HCT116 (cell line): ENCODE measurements around the gene CALR. TPM values are rescaled to one million over a fixed set of nuclear protein-coding genes. Genes with fewer than 3 reads are reported as not detected.

ENCODE experiments used
- ATAC-seq: fragments of 200-7000 bp; cut with Tn5 transposase; 2 replicates; pipeline ENCODE4 v1.9.1; 2020; ENCODE audit warnings: mild to moderate bottlenecking, moderate library complexity
- BruUV-seq: library from RNA; stranded (reverse); fragments of 400-500 nt; replicated peaks from 2 replicates; lab custom pipeline; 2021; lab: Mats Ljungman, UMichigan
- CTCF ChIA-PET: fragments of 300-600 bp; sonication (Branson Sonifier 250); formaldehyde crosslinking; loops from one replicate; lab custom pipeline; 2021; ENCODE audit warnings: antibody characterized with exemption; lab: Charles Lee
- POLR2A ChIA-PET: fragments of 300-600, 350-600 bp; sonication (Branson Sonifier 250); formaldehyde crosslinking; loops from one replicate; lab custom pipeline; 2021; ENCODE audit warnings: antibody characterized with exemption; lab: Charles Lee
- RAD21 ChIA-PET, 2 experiments: fragments of 300-600 bp; sonication (Branson Sonifier 250); formaldehyde crosslinking; loops; one replicate each; lab custom pipeline; 2023; ENCODE audit warnings: low total read pairs in 2 of 2; ENCODE audit not compliant: uncharacterized antibody in 2 of 2, unreplicated experiment in 2 of 2, low non-redundant PET in 1 of 2; lab: Charles Lee
- DNase-seq: peaks from one replicate; pipeline ENCODE4 v3.0.0-alpha.2; 2010; ENCODE audit warnings: low read depth, low spot score
- H2AFZ ChIP-seq: fragments of 200-600 bp; shearing (Covaris generic), sonication (generic); 2 replicates; pipeline ENCODE4 v1.6.1; 2017; ENCODE audit warnings: low read depth, mixed run types, mixed read lengths, antibody characterized with exemption, low read length; ENCODE audit not compliant: poor library complexity, severe bottlenecking
- H3K27ac ChIP-seq: 2 replicates; pipeline ENCODE4 v1.5.1; 2012; ENCODE audit warnings: low read depth, low read length
- H3K27me3 ChIP-seq: fragments of 200-600 bp; sonication (generic); 2 replicates; pipeline ENCODE4 v1.6.1; 2016; ENCODE audit warnings: mixed run types, low read length, mixed read lengths; ENCODE audit not compliant: insufficient read depth
- H3K36me3 ChIP-seq, 2 experiments: fragments of 200-500 bp in 1 of 2; fragments of 200-600 bp in 1 of 2; sonication (Bioruptor generic) in 1 of 2; sonication (generic) in 1 of 2; 2 replicates each; pipeline versions ENCODE4 v1.5.1 to v1.6.1; 2014 to 2016; ENCODE audit warnings: low read length in 2 of 2, inconsistent platforms in 1 of 2, mixed read lengths in 1 of 2, mixed run types in 1 of 2; ENCODE audit not compliant: insufficient read depth in 2 of 2, control insufficient read depth in 1 of 2
- H3K4me1 ChIP-seq, 2 experiments: fragments of 200-600 bp in 1 of 2; sonication (generic) in 1 of 2; 2 replicates each; pipeline versions ENCODE4 v1.5.1 to v1.6.1; 2012 to 2017; ENCODE audit warnings: low read length in 2 of 2, inconsistent platforms in 1 of 2, mild to moderate bottlenecking in 1 of 2, mixed read lengths in 1 of 2, mixed run types in 1 of 2, moderate library complexity in 1 of 2; ENCODE audit not compliant: insufficient read depth in 2 of 2, control insufficient read depth in 1 of 2
- H3K4me2 ChIP-seq: fragments of 200-600 bp; sonication (generic); 2 replicates; pipeline ENCODE4 v1.6.1; 2017; ENCODE audit warnings: mixed run types, low read length, mixed read lengths
- H3K4me3 ChIP-seq, 2 experiments: fragments of 200-600 bp in 1 of 2; sonication (generic) in 1 of 2; replicated peaks in 1 of 2; 2 replicates each; pipeline ENCODE4 v1.5.1; 2011 to 2016; ENCODE audit warnings: low read length in 2 of 2, control low read depth in 1 of 2, low read depth in 1 of 2, mild to moderate bottlenecking in 1 of 2, mixed read lengths in 1 of 2, mixed run types in 1 of 2
- H3K79me2 ChIP-seq: fragments of 200-600 bp; sonication (generic); 2 replicates; pipeline ENCODE4 v1.6.1; 2017; ENCODE audit warnings: mild to moderate bottlenecking, mixed run types, low read length, moderate library complexity, mixed read lengths; ENCODE audit not compliant: insufficient read depth
- H3K9ac ChIP-seq: fragments of 200-600 bp; sonication (generic); 2 replicates; pipeline ENCODE4 v1.6.1; 2016; ENCODE audit warnings: low read length, mixed read lengths
- H3K9me2 ChIP-seq: fragments of 200-600 bp; sonication (generic), shearing (Covaris generic); 2 replicates; pipeline ENCODE4 v1.6.1; 2017; ENCODE audit warnings: mixed run types, mild to moderate bottlenecking, moderate library complexity; ENCODE audit not compliant: insufficient read depth
- H3K9me3 ChIP-seq, 2 experiments: fragments of 200-500 bp in 1 of 2; fragments of 200-600 bp in 1 of 2; sonication (Bioruptor generic) in 1 of 2; sonication (generic) in 1 of 2; 2 replicates each; pipeline ENCODE4 v1.6.1; 2014 to 2017; ENCODE audit warnings: low read length in 2 of 2, mixed read lengths in 2 of 2, inconsistent platforms in 1 of 2, low read depth in 1 of 2, mild to moderate bottlenecking in 1 of 2, mixed run types in 1 of 2, moderate library complexity in 1 of 2; ENCODE audit not compliant: control insufficient read depth in 1 of 2, insufficient read depth in 1 of 2
- H4K20me1 ChIP-seq: fragments of 200-600 bp; sonication (generic), shearing (Covaris generic); 2 replicates; pipeline ENCODE4 v1.6.1; 2017; ENCODE audit warnings: mixed run types, mild to moderate bottlenecking, moderate library complexity; ENCODE audit not compliant: insufficient read depth
- ATF3 ChIP-seq: IDR thresholded peaks from 2 replicates; pipeline ENCODE4 v1.6.1; 2012
- CBX3 ChIP-seq: IDR thresholded peaks from 2 replicates; pipeline ENCODE4 v1.6.1; 2012; ENCODE audit warnings: low read depth
- CTCF ChIP-seq, 3 experiments: fragments of 200-600 bp in 1 of 3; sonication (generic) in 1 of 3; IDR thresholded peaks in 2 of 3; conservative IDR thresholded peaks in 1 of 3; 2 replicates each; pipeline ENCODE4 v1.5.1; 2012 to 2017; ENCODE audit warnings: low read depth in 2 of 3, low read length in 2 of 3, antibody characterized with exemption in 1 of 3, borderline replicate concordance in 1 of 3, control low read depth in 1 of 3, mild to moderate bottlenecking in 1 of 3, mixed read lengths in 1 of 3, mixed run types in 1 of 3, moderate library complexity in 1 of 3; ENCODE audit not compliant: insufficient read depth in 1 of 3
- ELF1 ChIP-seq: IDR thresholded peaks from 2 replicates; pipeline ENCODE4 v1.6.1; 2012; ENCODE audit warnings: low read depth, borderline replicate concordance
- EZH2 ChIP-seq: fragments of 200-600 bp; sonication (generic); IDR thresholded peaks from 2 replicates; pipeline ENCODE4 v1.6.1; 2017; ENCODE audit warnings: antibody characterized with exemption, mixed run types
- POLR2AphosphoS5 ChIP-seq: IDR thresholded peaks from 2 replicates; pipeline ENCODE4 v1.6.1; 2011; ENCODE audit warnings: mild to moderate bottlenecking, low read depth, low read length, moderate library complexity
- SRF ChIP-seq: IDR thresholded peaks from 2 replicates; pipeline ENCODE4 v1.6.1; 2012; ENCODE audit warnings: low read depth
- TCF7L2 ChIP-seq: IDR thresholded peaks from 2 replicates; pipeline ENCODE4 v1.7.0; 2011; ENCODE audit warnings: borderline replicate concordance, inconsistent platforms; ENCODE audit not compliant: insufficient read depth, insufficient read length; ENCODE audit errors: extremely low read depth
- ZBTB33 ChIP-seq: IDR thresholded peaks from 2 replicates; pipeline ENCODE4 v1.6.1; 2011; ENCODE audit warnings: mild to moderate bottlenecking, low read length, moderate library complexity; ENCODE audit not compliant: insufficient replicate concordance; ENCODE audit errors: extremely low read depth
- intact Hi-C: fragments of 100-400 bp; cut with micrococcal nuclease; formaldehyde crosslinking; loops from 2 replicates; pipeline ENCODE4 v1.10.0; 2022
- total RNA-seq: library from RNA; stranded (reverse); gene quantifications from one replicate; pipeline ENCODE4 v1.2.1, GENCODE V29; 2021; ENCODE audit not compliant: unreplicated experiment

The CALR gene
- total RNA-seq, 1 experiment from 2014 or later = 739 TPM

- no peak for TF ChIP-seq POLR2AphosphoS5
- no peak for TF ChIP-seq CBX3
- TF ChIP-seq ELF1 = no peak
- no peak for TF ChIP-seq SRF
- TF ChIP-seq ZBTB33 = no peak
- no peak for TF ChIP-seq TCF7L2
- TF ChIP-seq EZH2 = no peak
- TF ChIP-seq ATF3 = no peak
- TF ChIP-seq CTCF (IDR thresholded peaks at IDR 0.05 in 2 of 3, conservative IDR thresholded peaks at IDR 0.05 in 1 of 3; ENCODE audit: borderline replicate concordance in 1 of 3, insufficient read depth in 1 of 3, low read depth in 2 of 3, low read length in 2 of 3) = no peak
- 0 out of 2 replicates have a peak overlapping the region, but pooled peaks have one; percentile 10 for H3K27ac ChIP-seq
- H3K9me3 ChIP-seq = no peaks in the 10 kb centered on the region
- no peak overlapping the region for H3K4me2 ChIP-seq
- H3K4me3 ChIP-seq = no peak overlapping the region
- no peaks in the 10 kb centered on the region for H4K20me1 ChIP-seq
- ATAC-seq (no peak), DNase-seq (no peak)
- intact Hi-C loops = no loop called here
- no peak overlapping the region for H3K9ac ChIP-seq
- ChIA-PET RAD21 (no interaction called here), CTCF (interaction anchor here (0.6 kb wide), 1 partner anchor 1187 kb away, joined by 3 read pairs; no protein-coding TSS in a partner anchor), POLR2A (no interaction called here)
- H2AFZ ChIP-seq = no peak overlapping the region
- no peaks in the 10 kb centered on the region for H3K9me2 ChIP-seq
- peaks cover 73% of the 10 kb centered on the region for H3K79me2 ChIP-seq
- peaks cover 8 to 38% of the 10 kb centered on the region in 2 experiments; a peak in 3 of 4 replicates for H3K4me1 ChIP-seq
- no peaks in the 10 kb centered on the region for H3K27me3 ChIP-seq
- no TSS peak for BruUV-seq
- H3K36me3 ChIP-seq = peaks cover 33 to 57% of the 10 kb centered on the region in 2 experiments
Measured at GRCh38 chr19:12943437-12944044, 5.1 kb downstream of the CALR start.
